Caco-2 (cell line): ENCODE data around the gene FRMPD1. TPM values are rescaled to one million over a fixed set of nuclear protein-coding genes. Genes with fewer than 3 reads are reported as not detected.

Experiments
- BruUV-seq: library from RNA; stranded (reverse); fragments of 400-500 nt; replicated peaks from 2 replicates; lab custom pipeline; 2021; lab: Mats Ljungman, UMichigan
- CTCF ChIA-PET: fragments of 300-600 bp; sonication (Branson Sonifier 250); formaldehyde crosslinking; loops from one replicate; lab custom pipeline; 2022; ENCODE audit warnings: antibody characterized with exemption; lab: Charles Lee
- POLR2A ChIA-PET: fragments of 300-600 bp; sonication (Branson Sonifier 250); formaldehyde crosslinking; loops from one replicate; lab custom pipeline; 2022; ENCODE audit warnings: antibody characterized with exemption; lab: Charles Lee
- DNase-seq, 2 experiments: peaks; one replicate each; pipeline versions ENCODE4 v3.0.0 to v3.0.0-alpha.2; 2020 to 2022
- H3K27me3 ChIP-seq: replicated peaks from 2 replicates; pipeline ENCODE4 v1.6.0; 2011; ENCODE audit warnings: low read length; ENCODE audit not compliant: control insufficient read depth, insufficient read depth
- H3K36me3 ChIP-seq: 2 replicates; pipeline ENCODE4 v1.5.1; 2011; ENCODE audit warnings: low read length; ENCODE audit not compliant: control insufficient read depth, insufficient read depth
- H3K4me1 ChIP-seq: fragments of 250-450 bp; sonication (Bioruptor Pico); 2 replicates; pipeline ENCODE4 v1.5.1; 2020; ENCODE audit warnings: mild to moderate bottlenecking
- H3K4me3 ChIP-seq: 2 replicates; pipeline ENCODE4 v1.5.1; 2011; ENCODE audit warnings: low read depth, mild to moderate bottlenecking, control low read depth, low read length
- H3K9me3 ChIP-seq: fragments of 250-450 bp; sonication (Bioruptor Pico); 2 replicates; pipeline ENCODE4 v1.5.1; 2020; ENCODE audit warnings: mild to moderate bottlenecking, moderate library complexity
- H3K27ac Mint-ChIP-seq: one replicate; pipeline ENCODE4 v1.8.0; 2022; ENCODE audit warnings: mixed read lengths; ENCODE audit not compliant: unreplicated experiment
- H3K27me3 Mint-ChIP-seq: one replicate; pipeline ENCODE4 v1.8.0; 2022; ENCODE audit warnings: mixed read lengths; ENCODE audit not compliant: insufficient read depth, unreplicated experiment
- H3K36me3 Mint-ChIP-seq: one replicate; pipeline ENCODE4 v1.8.0; 2022; ENCODE audit warnings: mild to moderate bottlenecking, mixed read lengths; ENCODE audit not compliant: insufficient read depth, unreplicated experiment
- H3K4me1 Mint-ChIP-seq: one replicate; pipeline ENCODE4 v1.8.0; 2022; ENCODE audit warnings: low read depth, mixed read lengths; ENCODE audit not compliant: unreplicated experiment
- H3K4me3 Mint-ChIP-seq: one replicate; pipeline ENCODE4 v1.8.0; 2022; ENCODE audit warnings: mild to moderate bottlenecking, moderate library complexity, mixed read lengths; ENCODE audit not compliant: unreplicated experiment
- H3K9me3 Mint-ChIP-seq: one replicate; pipeline ENCODE4 v1.8.0; 2022; ENCODE audit warnings: mixed read lengths; ENCODE audit not compliant: unreplicated experiment
- CTCF ChIP-seq, 2 experiments: fragments of 200-600 bp in 1 of 2; IDR thresholded peaks; 1 replicate in 1 of 2; 2 replicates in 1 of 2; pipeline versions ENCODE4 v1.5.1 to v1.8.0; 2011 to 2022; ENCODE audit warnings: antibody characterized with exemption in 1 of 2, control low read depth in 1 of 2, inconsistent platforms in 1 of 2, low read depth in 1 of 2, low read length in 1 of 2, mild to moderate bottlenecking in 1 of 2, moderate library complexity in 1 of 2; ENCODE audit not compliant: insufficient read depth in 1 of 2, severe bottlenecking in 1 of 2, unreplicated experiment in 1 of 2
- intact Hi-C: fragments of 100-400 bp; cut with micrococcal nuclease; formaldehyde crosslinking; loops from one replicate; pipeline ENCODE4 v1.10.0; 2022; ENCODE audit not compliant: unreplicated experiment
- total RNA-seq: library from RNA; stranded (reverse); gene quantifications from 2 replicates; pipeline ENCODE4 v1.2.3, GENCODE V29; 2022

The FRMPD1 gene
- total RNA-seq, 1 experiment from 2014 or later = not detected

GRCh38 chr9:37635808-37636207, 14.9 kb upstream of the FRMPD1 start:
- Mint-ChIP-seq H3K27me3 (peaks cover 7% of the 10 kb centered on the region), H3K36me3 (no peaks in the 10 kb centered on the region), H3K4me1 (no peaks in the 10 kb centered on the region), H3K27ac (no peak overlapping the region), H3K4me3 (no peak overlapping the region), H3K9me3 (no peaks in the 10 kb centered on the region)
- H3K9me3 ChIP-seq = no peaks in the 10 kb centered on the region
- intact Hi-C loops = no loop called here
- no peaks in the 10 kb centered on the region for H3K36me3 ChIP-seq
- DNase-seq = no peak
- no peaks in the 10 kb centered on the region for H3K27me3 ChIP-seq
- no peak overlapping the region for H3K4me3 ChIP-seq
- TF ChIP-seq CTCF (IDR thresholded peaks at IDR 0.05; ENCODE audit: insufficient read depth in 1 of 2, low read depth in 1 of 2, low read length in 1 of 2, severe bottlenecking in 1 of 2, unreplicated experiment in 1 of 2) = no peak
- no peaks in the 10 kb centered on the region for H3K4me1 ChIP-seq
- no TSS peak for BruUV-seq
- ChIA-PET POLR2A (no interaction called here), CTCF (no interaction called here)

- no peak for TF ChIP-seq CTCF (IDR thresholded peaks at IDR 0.05; ENCODE audit: insufficient read depth in 1 of 2, low read depth in 1 of 2, low read length in 1 of 2, severe bottlenecking in 1 of 2, unreplicated experiment in 1 of 2)
- CTCF ChIA-PET = no interaction called here
These were observed 14.0 kb upstream of the FRMPD1 start for GRCh38 chr9:37636511-37637448.

GRCh38 chr9:37639109-37639762, 11.5 kb upstream of the FRMPD1 start:
- Mint-ChIP-seq H3K9me3 (no peaks in the 10 kb centered on the region), H3K27me3 (peaks cover 14% of the 10 kb centered on the region), H3K4me3 (no peak overlapping the region), H3K36me3 (no peaks in the 10 kb centered on the region), H3K4me1 (no peaks in the 10 kb centered on the region), H3K27ac (no peak overlapping the region)
- Histone ChIP-seq H3K4me3 (no peak overlapping the region), H3K4me1 (no peaks in the 10 kb centered on the region), H3K27me3 (no peaks in the 10 kb centered on the region), H3K36me3 (no peaks in the 10 kb centered on the region), H3K9me3 (no peaks in the 10 kb centered on the region)
- no peak for TF ChIP-seq CTCF (IDR thresholded peaks at IDR 0.05; ENCODE audit: insufficient read depth in 1 of 2, low read depth in 1 of 2, low read length in 1 of 2, severe bottlenecking in 1 of 2, unreplicated experiment in 1 of 2)
- intact Hi-C loops = no loop called here
- DNase-seq = no peak
- POLR2A ChIA-PET = no interaction called here
- CTCF ChIA-PET = interaction anchor here (0.6 kb wide), 1 partner anchor 13 kb away, joined by 4 read pairs; no protein-coding TSS in a partner anchor
- BruUV-seq = no TSS peak

More at GRCh38 chr9:37636511-37637448, 14.0 kb upstream of the FRMPD1 start:
- Histone ChIP-seq H3K27me3 (no peaks in the 10 kb centered on the region), H3K36me3 (no peaks in the 10 kb centered on the region), H3K9me3 (no peaks in the 10 kb centered on the region), H3K4me3 (no peak overlapping the region), H3K4me1 (no peaks in the 10 kb centered on the region)
- Mint-ChIP-seq H3K9me3 (no peaks in the 10 kb centered on the region), H3K27me3 (peaks cover 5% of the 10 kb centered on the region), H3K4me1 (no peaks in the 10 kb centered on the region), H3K27ac (no peak overlapping the region), H3K36me3 (no peaks in the 10 kb centered on the region), H3K4me3 (no peak overlapping the region)
- no TSS peak for BruUV-seq
- intact Hi-C loops = no loop called here
- POLR2A ChIA-PET = no interaction called here
- DNase-seq = no peak
